OCI-LY7 (cell line): ENCODE data around the gene COL15A1. TPM values are rescaled to one million over a fixed set of nuclear protein-coding genes. Genes with fewer than 3 reads are reported as not detected.

Experiments used
- BruUV-seq: library from RNA; stranded (reverse); fragments of 400-500 nt; replicated peaks from 2 replicates; lab custom pipeline; 2021; lab: Mats Ljungman, UMichigan
- CTCF ChIA-PET: fragments of 300-600 bp; sonication (Branson Sonifier 250); formaldehyde crosslinking; loops from one replicate; lab custom pipeline; 2022; ENCODE audit warnings: antibody characterized with exemption; ENCODE audit not compliant: unreplicated experiment; lab: Charles Lee
- POLR2A ChIA-PET: fragments of 300-600 bp; sonication (Branson Sonifier 250); formaldehyde crosslinking; loops from one replicate; lab custom pipeline; 2022; ENCODE audit warnings: antibody characterized with exemption; lab: Charles Lee
- DNase-seq: peaks from one replicate; pipeline ENCODE4 v3.0.0-alpha.2; 2015; ENCODE audit warnings: low spot score
- H2AFZ ChIP-seq: fragments of 200-600 bp; sonication (generic), shearing (Covaris generic); 2 replicates; pipeline ENCODE4 v1.6.1; 2014; ENCODE audit warnings: mild to moderate bottlenecking, antibody characterized with exemption, low read length, moderate library complexity
- H3K27ac ChIP-seq: fragments of 200-600 bp; sonication (generic); 2 replicates; pipeline ENCODE4 v1.5.1; 2014; ENCODE audit warnings: mixed run types, low read depth, mild to moderate bottlenecking, moderate library complexity, low read length, inconsistent platforms; ENCODE audit not compliant: poor library complexity, severe bottlenecking
- H3K36me3 ChIP-seq: fragments of 200-600 bp; sonication (generic); 2 replicates; pipeline ENCODE4 v1.6.1; 2014; ENCODE audit warnings: mild to moderate bottlenecking, antibody characterized with exemption, low read length, moderate library complexity, mixed read lengths; ENCODE audit not compliant: insufficient read depth
- H3K4me1 ChIP-seq: fragments of 200-600 bp; sonication (generic); 2 replicates; pipeline ENCODE4 v1.5.1; 2014; ENCODE audit warnings: mild to moderate bottlenecking, low read length; ENCODE audit not compliant: insufficient read depth, poor library complexity, severe bottlenecking
- H3K4me2 ChIP-seq: fragments of 200-600 bp; sonication (generic); 2 replicates; pipeline ENCODE4 v1.6.1; 2014; ENCODE audit warnings: mild to moderate bottlenecking, low read length
- H3K4me3 ChIP-seq: fragments of 200-600 bp; sonication (generic); 2 replicates; pipeline ENCODE4 v1.5.1; 2014; ENCODE audit warnings: mild to moderate bottlenecking, low read depth, low read length; ENCODE audit not compliant: poor library complexity, severe bottlenecking
- H3K79me2 ChIP-seq: fragments of 200-600 bp; sonication (generic); 2 replicates; pipeline ENCODE4 v1.6.1; 2016; ENCODE audit warnings: low read depth, mild to moderate bottlenecking, low read length, moderate library complexity, mixed read lengths; ENCODE audit not compliant: insufficient read depth
- H3K9me2 ChIP-seq: fragments of 200-600 bp; sonication (generic); 2 replicates; pipeline ENCODE4 v1.6.1; 2016; ENCODE audit warnings: mild to moderate bottlenecking, low read length, mixed read lengths; ENCODE audit not compliant: insufficient read depth
- H3K9me3 ChIP-seq: fragments of 200-600 bp; sonication (generic); 2 replicates; pipeline ENCODE4 v1.6.1; 2014; ENCODE audit warnings: mild to moderate bottlenecking, mixed run types, low read length, mixed read lengths
- H4K20me1 ChIP-seq: fragments of 200-600 bp; sonication (generic); 2 replicates; pipeline ENCODE4 v1.6.1; 2014; ENCODE audit warnings: mild to moderate bottlenecking, antibody characterized with exemption, low read length, moderate library complexity, mixed read lengths; ENCODE audit not compliant: insufficient read depth
- EZH2phosphoT487 ChIP-seq: fragments of 200-600 bp; sonication (generic); IDR thresholded peaks from 2 replicates; pipeline ENCODE4 v1.6.1; 2018; ENCODE audit warnings: low read depth, borderline replicate concordance, mild to moderate bottlenecking, mixed run types, antibody characterized with exemption, low read length, moderate library complexity, mixed read lengths
- intact Hi-C: fragments of 100-400 bp; cut with micrococcal nuclease; formaldehyde crosslinking; loops from one replicate; pipeline ENCODE4 v1.10.0; 2022; ENCODE audit not compliant: unreplicated experiment
- total RNA-seq, 2 experiments: library from RNA; depleted of rRNA in 1 of 2; stranded (reverse); fragments of >200 nt in 1 of 2; shearing (Covaris generic) in 1 of 2; gene quantifications; 2 replicates each; pipeline ENCODE4 v1.2.3, GENCODE V29; 2014 to 2022
- TF ChIP-seq, protein P1 (sequence below): fragments of 200-600 bp; sonication (generic); conservative IDR thresholded peaks from 2 replicates; pipeline ENCODE4 v1.5.1; 2014; ENCODE audit warnings: mild to moderate bottlenecking, antibody characterized with exemption, low read length, moderate library complexity, mixed read lengths

COL15A1 gene
- total RNA-seq, 2 experiments from 2014 or later: not detected

DNA sequence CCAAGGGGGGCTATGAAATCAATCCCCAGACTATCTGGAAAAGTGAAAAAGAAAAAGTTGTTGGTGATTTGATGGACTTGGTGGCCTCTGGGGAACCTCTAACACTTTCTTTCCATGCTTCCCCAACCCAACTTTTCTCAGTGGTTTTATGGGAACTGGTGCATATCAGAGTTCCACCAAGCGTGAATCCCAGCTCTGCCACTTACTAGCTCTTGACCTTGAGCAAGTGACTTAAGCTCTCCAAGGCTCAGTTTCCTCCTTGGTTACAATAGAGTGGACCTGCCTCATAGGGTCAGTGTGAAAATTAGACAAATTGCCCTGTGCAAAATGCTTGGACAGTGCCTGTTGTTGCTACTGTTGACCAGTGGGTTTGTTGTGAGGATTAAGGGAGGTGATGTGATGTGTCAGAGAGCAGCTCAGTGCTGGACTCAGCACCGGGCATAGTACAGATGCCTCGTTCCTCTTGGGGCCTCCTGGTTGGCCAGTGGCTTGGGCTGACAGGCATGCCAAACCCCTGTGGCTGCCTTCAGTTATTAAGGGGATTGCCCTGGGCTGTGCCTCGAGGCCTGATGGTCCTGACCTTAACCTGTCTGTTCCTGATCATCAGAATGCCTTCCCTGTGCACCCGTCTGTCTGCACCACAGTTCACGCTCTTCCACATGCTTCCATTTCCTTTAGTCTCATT is 49.3 kb downstream of the COL15A1 start:
- H3K4me3 ChIP-seq: no peak overlapping the region
- H3K4me1 ChIP-seq: peaks cover 5% of the 10 kb centered on the region
- POLR2A ChIA-PET: interaction anchor here (0.6 to 1.2 kb wide), 2 partner anchors 20 to 307 kb away, joined by 3 read pairs; no protein-coding TSS in a partner anchor
- BruUV-seq: no TSS peak
- H4K20me1 ChIP-seq: no peaks in the 10 kb centered on the region
- no peaks in the 10 kb centered on the region for H3K9me2 ChIP-seq
- no peak overlapping the region for H3K4me2 ChIP-seq
- CTCF ChIA-PET: no interaction called here
- H3K79me2 ChIP-seq: no peaks in the 10 kb centered on the region
- no peaks in the 10 kb centered on the region for H3K9me3 ChIP-seq
- H3K36me3 ChIP-seq: no peaks in the 10 kb centered on the region
- no peak overlapping the region for H3K27ac ChIP-seq
- no peak overlapping the region for H2AFZ ChIP-seq
- no peak for DNase-seq
- no peak for TF ChIP-seq EZH2phosphoT487
- TF ChIP-seq, protein P1, sequence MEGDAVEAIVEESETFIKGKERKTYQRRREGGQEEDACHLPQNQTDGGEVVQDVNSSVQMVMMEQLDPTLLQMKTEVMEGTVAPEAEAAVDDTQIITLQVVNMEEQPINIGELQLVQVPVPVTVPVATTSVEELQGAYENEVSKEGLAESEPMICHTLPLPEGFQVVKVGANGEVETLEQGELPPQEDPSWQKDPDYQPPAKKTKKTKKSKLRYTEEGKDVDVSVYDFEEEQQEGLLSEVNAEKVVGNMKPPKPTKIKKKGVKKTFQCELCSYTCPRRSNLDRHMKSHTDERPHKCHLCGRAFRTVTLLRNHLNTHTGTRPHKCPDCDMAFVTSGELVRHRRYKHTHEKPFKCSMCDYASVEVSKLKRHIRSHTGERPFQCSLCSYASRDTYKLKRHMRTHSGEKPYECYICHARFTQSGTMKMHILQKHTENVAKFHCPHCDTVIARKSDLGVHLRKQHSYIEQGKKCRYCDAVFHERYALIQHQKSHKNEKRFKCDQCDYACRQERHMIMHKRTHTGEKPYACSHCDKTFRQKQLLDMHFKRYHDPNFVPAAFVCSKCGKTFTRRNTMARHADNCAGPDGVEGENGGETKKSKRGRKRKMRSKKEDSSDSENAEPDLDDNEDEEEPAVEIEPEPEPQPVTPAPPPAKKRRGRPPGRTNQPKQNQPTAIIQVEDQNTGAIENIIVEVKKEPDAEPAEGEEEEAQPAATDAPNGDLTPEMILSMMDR: no peak
- intact Hi-C loops: no loop called here

DNA sequence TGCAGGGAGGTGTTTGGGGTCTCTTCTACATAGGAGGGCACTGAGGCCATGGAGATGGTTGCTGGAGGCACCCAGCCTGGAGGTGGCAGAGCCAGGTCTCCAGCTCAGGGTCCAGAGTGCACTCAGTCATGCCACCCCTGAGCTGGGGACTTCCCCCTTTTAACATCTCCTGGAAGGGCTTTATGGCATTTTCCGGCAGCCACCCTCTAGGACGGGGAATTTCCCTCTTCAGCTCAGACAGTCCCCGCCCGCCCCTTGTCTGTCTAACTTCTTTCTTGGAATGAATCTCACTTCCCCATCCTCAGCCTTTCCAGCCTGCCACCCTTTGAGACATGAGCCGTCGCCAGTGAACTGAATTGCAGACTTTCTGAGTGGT is 49.9 kb downstream of the COL15A1 start:
- Histone ChIP-seq H3K9me2 (no peaks in the 10 kb centered on the region), H3K27ac (no peak overlapping the region), H4K20me1 (no peaks in the 10 kb centered on the region), H3K4me1 (peaks cover 5% of the 10 kb centered on the region), H3K9me3 (no peaks in the 10 kb centered on the region), H3K79me2 (no peaks in the 10 kb centered on the region), H3K36me3 (no peaks in the 10 kb centered on the region), H3K4me2 (no peak overlapping the region), H2AFZ (no peak overlapping the region), H3K4me3 (no peak overlapping the region)
- no TSS peak for BruUV-seq
- CTCF ChIA-PET: no interaction called here
- TF ChIP-seq, protein P1: no peak
- no peak for TF ChIP-seq EZH2phosphoT487
- POLR2A ChIA-PET: interaction anchor here (1.2 kb wide), 1 partner anchor 20 kb away, joined by 3 read pairs; no protein-coding TSS in a partner anchor
- intact Hi-C loops: no loop called here
- DNase-seq: no peak
